SK-N-SH (cell line): Measurements from ENCODE around the gene SESN1.

Source experiments
- ELF1 ChIP-seq: IDR thresholded peaks from 2 replicates; pipeline ENCODE4 v1.4.0; 2012
- EZH2phosphoT487 ChIP-seq: fragments of 200-600 bp; sonication (generic); IDR thresholded peaks from 2 replicates; pipeline ENCODE4 v1.6.1; 2017; ENCODE audit warnings: low read depth, mixed run types, mild to moderate bottlenecking, antibody characterized with exemption, moderate library complexity, borderline replicate concordance
- FOXJ3 ChIP-seq: sonication (generic); formaldehyde crosslinking; IDR thresholded peaks from 2 replicates; pipeline ENCODE4 v1.5.1; 2020; ENCODE audit warnings: mild to moderate bottlenecking, missing genetic modification reagents
- MXI1 ChIP-seq: IDR thresholded peaks from 2 replicates; pipeline ENCODE4 v1.6.1; 2012; ENCODE audit warnings: mild to moderate bottlenecking, low read depth, low read length, improper control_type of control experiment
- RAD21 ChIP-seq: IDR thresholded peaks from 2 replicates; pipeline ENCODE4 v1.6.1; 2012; ENCODE audit warnings: mild to moderate bottlenecking, low read length
- TCF12 ChIP-seq: IDR thresholded peaks from 2 replicates; pipeline ENCODE4 v1.4.0; 2012
- TF ChIP-seq, protein P1 (sequence below): fragments of 200-600 bp; sonication (generic); IDR thresholded peaks from 2 replicates; pipeline ENCODE4 v1.6.1; 2017; ENCODE audit warnings: antibody characterized with exemption, mild to moderate bottlenecking, moderate library complexity
- TF ChIP-seq, protein P2 (sequence below): IDR thresholded peaks from 2 replicates; pipeline ENCODE4 v1.6.1; 2012; ENCODE audit warnings: mild to moderate bottlenecking, low read depth, low read length, moderate library complexity
- TF ChIP-seq, protein P3 (sequence below): IDR thresholded peaks from 2 replicates; pipeline ENCODE4 v1.4.0; 2012; ENCODE audit warnings: low read depth

DNA sequence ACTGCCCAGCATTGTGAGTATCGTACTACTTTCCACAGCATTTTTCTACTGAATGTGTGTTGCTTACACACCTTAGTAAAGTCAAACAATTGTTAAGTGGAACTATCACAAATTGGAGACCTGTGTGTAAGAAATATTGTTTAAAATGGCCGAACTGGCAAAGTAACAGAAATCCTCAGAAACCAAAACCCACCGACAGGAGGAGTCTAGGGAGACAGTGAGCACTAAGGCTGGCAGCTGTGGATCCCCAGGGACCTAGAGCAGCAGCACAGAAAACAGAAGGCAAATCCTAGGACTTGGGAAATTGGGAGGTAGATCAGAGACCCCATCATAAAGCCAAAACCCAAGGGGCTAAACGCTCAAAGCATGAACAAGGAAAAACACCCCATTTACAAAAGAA lies 69.9 kb downstream of the SESN1 start:
- TF ChIP-seq, protein P1, sequence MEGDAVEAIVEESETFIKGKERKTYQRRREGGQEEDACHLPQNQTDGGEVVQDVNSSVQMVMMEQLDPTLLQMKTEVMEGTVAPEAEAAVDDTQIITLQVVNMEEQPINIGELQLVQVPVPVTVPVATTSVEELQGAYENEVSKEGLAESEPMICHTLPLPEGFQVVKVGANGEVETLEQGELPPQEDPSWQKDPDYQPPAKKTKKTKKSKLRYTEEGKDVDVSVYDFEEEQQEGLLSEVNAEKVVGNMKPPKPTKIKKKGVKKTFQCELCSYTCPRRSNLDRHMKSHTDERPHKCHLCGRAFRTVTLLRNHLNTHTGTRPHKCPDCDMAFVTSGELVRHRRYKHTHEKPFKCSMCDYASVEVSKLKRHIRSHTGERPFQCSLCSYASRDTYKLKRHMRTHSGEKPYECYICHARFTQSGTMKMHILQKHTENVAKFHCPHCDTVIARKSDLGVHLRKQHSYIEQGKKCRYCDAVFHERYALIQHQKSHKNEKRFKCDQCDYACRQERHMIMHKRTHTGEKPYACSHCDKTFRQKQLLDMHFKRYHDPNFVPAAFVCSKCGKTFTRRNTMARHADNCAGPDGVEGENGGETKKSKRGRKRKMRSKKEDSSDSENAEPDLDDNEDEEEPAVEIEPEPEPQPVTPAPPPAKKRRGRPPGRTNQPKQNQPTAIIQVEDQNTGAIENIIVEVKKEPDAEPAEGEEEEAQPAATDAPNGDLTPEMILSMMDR: no peak
- TF ChIP-seq MXI1 (no peak), RAD21 (no peak), EZH2phosphoT487 (no peak), TCF12 (no peak), FOXJ3 (no peak), ELF1 (no peak)
- TF ChIP-seq, protein P2, sequence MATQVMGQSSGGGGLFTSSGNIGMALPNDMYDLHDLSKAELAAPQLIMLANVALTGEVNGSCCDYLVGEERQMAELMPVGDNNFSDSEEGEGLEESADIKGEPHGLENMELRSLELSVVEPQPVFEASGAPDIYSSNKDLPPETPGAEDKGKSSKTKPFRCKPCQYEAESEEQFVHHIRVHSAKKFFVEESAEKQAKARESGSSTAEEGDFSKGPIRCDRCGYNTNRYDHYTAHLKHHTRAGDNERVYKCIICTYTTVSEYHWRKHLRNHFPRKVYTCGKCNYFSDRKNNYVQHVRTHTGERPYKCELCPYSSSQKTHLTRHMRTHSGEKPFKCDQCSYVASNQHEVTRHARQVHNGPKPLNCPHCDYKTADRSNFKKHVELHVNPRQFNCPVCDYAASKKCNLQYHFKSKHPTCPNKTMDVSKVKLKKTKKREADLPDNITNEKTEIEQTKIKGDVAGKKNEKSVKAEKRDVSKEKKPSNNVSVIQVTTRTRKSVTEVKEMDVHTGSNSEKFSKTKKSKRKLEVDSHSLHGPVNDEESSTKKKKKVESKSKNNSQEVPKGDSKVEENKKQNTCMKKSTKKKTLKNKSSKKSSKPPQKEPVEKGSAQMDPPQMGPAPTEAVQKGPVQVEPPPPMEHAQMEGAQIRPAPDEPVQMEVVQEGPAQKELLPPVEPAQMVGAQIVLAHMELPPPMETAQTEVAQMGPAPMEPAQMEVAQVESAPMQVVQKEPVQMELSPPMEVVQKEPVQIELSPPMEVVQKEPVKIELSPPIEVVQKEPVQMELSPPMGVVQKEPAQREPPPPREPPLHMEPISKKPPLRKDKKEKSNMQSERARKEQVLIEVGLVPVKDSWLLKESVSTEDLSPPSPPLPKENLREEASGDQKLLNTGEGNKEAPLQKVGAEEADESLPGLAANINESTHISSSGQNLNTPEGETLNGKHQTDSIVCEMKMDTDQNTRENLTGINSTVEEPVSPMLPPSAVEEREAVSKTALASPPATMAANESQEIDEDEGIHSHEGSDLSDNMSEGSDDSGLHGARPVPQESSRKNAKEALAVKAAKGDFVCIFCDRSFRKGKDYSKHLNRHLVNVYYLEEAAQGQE: no peak
- TF ChIP-seq, protein P3, sequence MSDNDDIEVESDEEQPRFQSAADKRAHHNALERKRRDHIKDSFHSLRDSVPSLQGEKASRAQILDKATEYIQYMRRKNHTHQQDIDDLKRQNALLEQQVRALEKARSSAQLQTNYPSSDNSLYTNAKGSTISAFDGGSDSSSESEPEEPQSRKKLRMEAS: no peak
